ENCODE measurements around the gene SYNE2. TPM values are rescaled to one million over a fixed set of nuclear protein-coding genes. Genes with fewer than 3 reads are reported as not detected.

Gene SYNE2
- total RNA-seq, 1 experiment from 2014 or later, result 37.5 TPM

- TF ChIP-seq CTCF (IDR thresholded peaks at IDR 0.05), result no peak
- no peak for TF ChIP-seq POLR2AphosphoS5 (IDR thresholded peaks at IDR 0.05; ENCODE audit: low read depth, low read length)
- no peak for TF ChIP-seq REST (IDR thresholded peaks at IDR 0.05; ENCODE audit: insufficient read depth in 1 of 2, low read depth in 2 of 2, low read length in 1 of 2)
- no peak for TF ChIP-seq SIN3A (IDR thresholded peaks at IDR 0.05; ENCODE audit: borderline replicate concordance, insufficient read depth, low read depth, low read length)
- BruUV-seq (replicated peaks), result no TSS peak
- CTCF ChIA-PET, result no interaction called here
- Histone ChIP-seq H3K9me3 (ENCODE audit: control insufficient read depth, insufficient read depth, low read depth, low read length) (no peaks in the 10 kb centered on the region), H3K27ac (ENCODE audit: low read length) (no peak overlapping the region), H3K36me3 (ENCODE audit: control insufficient read depth, insufficient read depth, low read length) (no peaks in the 10 kb centered on the region; the same call in 1 of the 2 replicates), H3K4me3 (ENCODE audit: low read depth in 2 of 2, low read length in 2 of 2) (no peak overlapping the region), H3K4me1 (ENCODE audit: control insufficient read depth, insufficient read depth, low read length) (no peaks in the 10 kb centered on the region), H3K27me3 (ENCODE audit: control insufficient read depth, insufficient read depth, low read length) (no peaks in the 10 kb centered on the region)
- ATAC-seq (no peak), DNase-seq (ENCODE audit: low read depth, low spot score) (no peak)
- intact Hi-C loops (cut with micrococcal nuclease; ENCODE audit: unreplicated experiment) (no loop called here), in situ Hi-C loops (cut with HindIII; ENCODE audit: low pct_unique_long_range_greater_than_20kb, low sequenced_read_pairs) (no loop called here)
- POLR2A ChIA-PET, result no interaction called here
Measured at GRCh38 chr14:64213086-64213485, 360.3 kb downstream of the SYNE2 start.

- no TSS peak for BruUV-seq (replicated peaks)
- DNase-seq (ENCODE audit: low read depth, low spot score) (no peak), ATAC-seq (no peak)
- Histone ChIP-seq H3K27ac (ENCODE audit: low read length) (no peak overlapping the region), H3K27me3 (ENCODE audit: control insufficient read depth, insufficient read depth, low read length) (no peaks in the 10 kb centered on the region), H3K9me3 (ENCODE audit: control insufficient read depth, insufficient read depth, low read depth, low read length) (no peaks in the 10 kb centered on the region), H3K4me1 (ENCODE audit: control insufficient read depth, insufficient read depth, low read length) (no peaks in the 10 kb centered on the region), H3K4me3 (ENCODE audit: low read depth in 2 of 2, low read length in 2 of 2) (no peak overlapping the region), H3K36me3 (ENCODE audit: control insufficient read depth, insufficient read depth, low read length) (no peaks in the 10 kb centered on the region; the same call in 1 of the 2 replicates)
- intact Hi-C loops (cut with micrococcal nuclease; ENCODE audit: unreplicated experiment) (no loop called here), in situ Hi-C loops (cut with HindIII; ENCODE audit: low pct_unique_long_range_greater_than_20kb, low sequenced_read_pairs) (no loop called here)
- TF ChIP-seq POLR2AphosphoS5 (IDR thresholded peaks at IDR 0.05; ENCODE audit: low read depth, low read length) (no peak), REST (IDR thresholded peaks at IDR 0.05; ENCODE audit: insufficient read depth in 1 of 2, low read depth in 2 of 2, low read length in 1 of 2) (no peak), SIN3A (IDR thresholded peaks at IDR 0.05; ENCODE audit: borderline replicate concordance, insufficient read depth, low read depth, low read length) (no peak)
- CTCF ChIA-PET, result no interaction called here
- POLR2A ChIA-PET, result no interaction called here
Measured at GRCh38 chr14:64213853-64214570, 361.2 kb downstream of the SYNE2 start.

Measured in Panc1 (cell line).